OCI-LY1 (cell line): ENCODE data around the gene PKMYT1.

Experiments
- H2AFZ ChIP-seq: fragments of 200-600 bp; sonication (generic), shearing (Covaris generic); 2 replicates; pipeline ENCODE4 v1.6.0; 2014; ENCODE audit warnings: antibody characterized with exemption, mild to moderate bottlenecking, low read length
- H3F3A ChIP-seq: fragments of 200-600 bp; sonication (generic), shearing (Covaris generic); 2 replicates; pipeline ENCODE4 v1.6.0; 2014; ENCODE audit warnings: mild to moderate bottlenecking, antibody characterized with exemption, low read length, moderate library complexity; ENCODE audit not compliant: insufficient read depth
- H3K27ac ChIP-seq: fragments of 200-600 bp; sonication (generic); 2 replicates; pipeline ENCODE4 v1.5.1; 2014; ENCODE audit warnings: low read length, mixed run types, mild to moderate bottlenecking, low read depth; ENCODE audit not compliant: poor library complexity, severe bottlenecking
- H3K27me3 ChIP-seq: fragments of 200-600 bp; sonication (generic); 2 replicates; pipeline ENCODE4 v1.6.0; 2014; ENCODE audit warnings: antibody characterized with exemption, mild to moderate bottlenecking, low read length, moderate library complexity; ENCODE audit not compliant: insufficient read depth
- H3K36me3 ChIP-seq: fragments of 200-600 bp; sonication (generic); 2 replicates; pipeline ENCODE4 v1.6.1; 2014; ENCODE audit warnings: mild to moderate bottlenecking, antibody characterized with exemption, low read length, moderate library complexity, mixed read lengths; ENCODE audit not compliant: insufficient read depth
- H3K4me1 ChIP-seq: fragments of 200-600 bp; sonication (generic); 2 replicates; pipeline ENCODE4 v1.5.1; 2014; ENCODE audit warnings: mild to moderate bottlenecking, low read length, moderate library complexity; ENCODE audit not compliant: insufficient read depth, severe bottlenecking
- H3K4me2 ChIP-seq: fragments of 200-600 bp; sonication (generic), shearing (Covaris generic); 2 replicates; pipeline ENCODE4 v1.6.1; 2014; ENCODE audit warnings: low read length
- H3K4me3 ChIP-seq: fragments of 200-600 bp; sonication (generic); 2 replicates; pipeline ENCODE4 v1.5.1; 2014; ENCODE audit warnings: low read length, low read depth, mild to moderate bottlenecking, mixed read lengths; ENCODE audit not compliant: poor library complexity, severe bottlenecking
- H3K79me2 ChIP-seq: fragments of 200-600 bp; shearing (Covaris generic); 2 replicates; pipeline ENCODE4 v1.6.1; 2016; ENCODE audit warnings: mixed run types, low read length, mixed read lengths; ENCODE audit not compliant: insufficient read depth
- H3K9ac ChIP-seq: fragments of 200-600 bp; sonication (generic), shearing (Covaris generic); 2 replicates; pipeline ENCODE4 v1.6.1; 2014; ENCODE audit warnings: mild to moderate bottlenecking, low read length, mixed read lengths
- H3K9me2 ChIP-seq: fragments of 200-600 bp; sonication (generic), shearing (Covaris generic); 2 replicates; pipeline ENCODE4 v1.6.1; 2014; ENCODE audit warnings: low read depth, mild to moderate bottlenecking, low read length, mixed read lengths
- H3K9me3 ChIP-seq: fragments of 200-600 bp; shearing (Covaris generic); 2 replicates; pipeline ENCODE4 v1.6.1; 2014; ENCODE audit warnings: low read length, mixed read lengths
- H4K20me1 ChIP-seq: fragments of 200-600 bp; sonication (generic), shearing (Covaris generic); 2 replicates; pipeline ENCODE4 v1.6.0; 2016; ENCODE audit warnings: mild to moderate bottlenecking, low read length; ENCODE audit not compliant: insufficient read depth
- EZH2 ChIP-seq: fragments of 200-600 bp; sonication (generic), shearing (Covaris generic); IDR thresholded peaks from 2 replicates; pipeline ENCODE4 v1.8.0; 2017; ENCODE audit warnings: borderline replicate concordance, mixed run types, mild to moderate bottlenecking, antibody characterized with exemption, low read length, moderate library complexity, mixed read lengths
- TF ChIP-seq, protein P1 (sequence below): fragments of 200-600 bp; sonication (generic), shearing (Covaris generic); IDR thresholded peaks from 2 replicates; pipeline ENCODE4 v1.5.1; 2017; ENCODE audit warnings: mild to moderate bottlenecking, antibody characterized with exemption, low read length, moderate library complexity, mixed read lengths

Gene PKMYT1

GRCh38 chr16:2926650-2926999 lies 53.6 kb downstream of the PKMYT1 start:
- no peak overlapping the region for H3K27ac ChIP-seq
- peak overlapping the region; percentile 25 for H3K4me3 ChIP-seq

GRCh38 chr16:2925951-2926649 lies 54.1 kb downstream of the PKMYT1 start:
- no peak for TF ChIP-seq EZH2
- Histone ChIP-seq H3F3A (no peaks in the 10 kb centered on the region), H4K20me1 (no peaks in the 10 kb centered on the region), H3K79me2 (no peaks in the 10 kb centered on the region), H3K4me2 (no peak overlapping the region), H3K27ac (no peak overlapping the region), H3K4me1 (peaks cover 4% of the 10 kb centered on the region), H3K36me3 (peaks cover 6% of the 10 kb centered on the region; the same call in 1 of the 2 replicates), H3K9me2 (no peaks in the 10 kb centered on the region), H3K27me3 (no peaks in the 10 kb centered on the region), H2AFZ (no peak overlapping the region), H3K9ac (no peak overlapping the region), H3K4me3 (no peak overlapping the region), H3K9me3 (no peaks in the 10 kb centered on the region)

More at GRCh38 chr16:2926650-2926999, 53.6 kb downstream of the PKMYT1 start:
- Histone ChIP-seq H3K9me3 (no peaks in the 10 kb centered on the region), H2AFZ (no peak overlapping the region), H4K20me1 (no peaks in the 10 kb centered on the region), H3K9me2 (no peaks in the 10 kb centered on the region), H3K4me2 (peak overlapping the region; percentile 51; the same call in 1 of the 2 replicates), H3K4me1 (peaks cover 4% of the 10 kb centered on the region), H3F3A (no peaks in the 10 kb centered on the region), H3K27me3 (no peaks in the 10 kb centered on the region), H3K9ac (no peak overlapping the region), H3K79me2 (no peaks in the 10 kb centered on the region), H3K36me3 (peaks cover 4% of the 10 kb centered on the region; the same call in 1 of the 2 replicates)
- TF ChIP-seq EZH2 = no peak
- TF ChIP-seq, protein P1, sequence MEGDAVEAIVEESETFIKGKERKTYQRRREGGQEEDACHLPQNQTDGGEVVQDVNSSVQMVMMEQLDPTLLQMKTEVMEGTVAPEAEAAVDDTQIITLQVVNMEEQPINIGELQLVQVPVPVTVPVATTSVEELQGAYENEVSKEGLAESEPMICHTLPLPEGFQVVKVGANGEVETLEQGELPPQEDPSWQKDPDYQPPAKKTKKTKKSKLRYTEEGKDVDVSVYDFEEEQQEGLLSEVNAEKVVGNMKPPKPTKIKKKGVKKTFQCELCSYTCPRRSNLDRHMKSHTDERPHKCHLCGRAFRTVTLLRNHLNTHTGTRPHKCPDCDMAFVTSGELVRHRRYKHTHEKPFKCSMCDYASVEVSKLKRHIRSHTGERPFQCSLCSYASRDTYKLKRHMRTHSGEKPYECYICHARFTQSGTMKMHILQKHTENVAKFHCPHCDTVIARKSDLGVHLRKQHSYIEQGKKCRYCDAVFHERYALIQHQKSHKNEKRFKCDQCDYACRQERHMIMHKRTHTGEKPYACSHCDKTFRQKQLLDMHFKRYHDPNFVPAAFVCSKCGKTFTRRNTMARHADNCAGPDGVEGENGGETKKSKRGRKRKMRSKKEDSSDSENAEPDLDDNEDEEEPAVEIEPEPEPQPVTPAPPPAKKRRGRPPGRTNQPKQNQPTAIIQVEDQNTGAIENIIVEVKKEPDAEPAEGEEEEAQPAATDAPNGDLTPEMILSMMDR = no peak

- no peak overlapping the region for H3K4me3 ChIP-seq
Observed at GRCh38 chr16:2924901-2925755, 55.1 kb downstream of the PKMYT1 start.

More at GRCh38 chr16:2924901-2925755, 55.1 kb downstream of the PKMYT1 start:
- Histone ChIP-seq H3K9me2 (no peaks in the 10 kb centered on the region), H3K27me3 (no peaks in the 10 kb centered on the region), H3K79me2 (no peaks in the 10 kb centered on the region), H3K27ac (no peak overlapping the region), H3K9me3 (no peaks in the 10 kb centered on the region), H2AFZ (no peak overlapping the region), H3K4me2 (no peak overlapping the region), H4K20me1 (no peaks in the 10 kb centered on the region), H3K9ac (no peak overlapping the region), H3K4me1 (peaks cover 4% of the 10 kb centered on the region), H3F3A (no peaks in the 10 kb centered on the region), H3K36me3 (peaks cover 9% of the 10 kb centered on the region; the same call in 1 of the 2 replicates)
- no peak for TF ChIP-seq EZH2
- TF ChIP-seq, protein P1 = no peak
